Keratinocyte (primary cell): ENCODE results near the gene CCDC9.

ENCODE experiments used
- CTCF ChIP-seq, 3 experiments: IDR thresholded peaks in 1 of 3; conservative IDR thresholded peaks in 1 of 3; optimal IDR thresholded peaks in 1 of 3; 2 replicates in 2 of 3; 3 replicates in 1 of 3; pipeline versions ENCODE3 to v1.5.1; 2011; ENCODE audit warnings: low read length in 3 of 3, mild to moderate bottlenecking in 3 of 3, moderate library complexity in 2 of 3, control low read depth in 1 of 3, inconsistent platforms in 1 of 3; ENCODE audit not compliant: insufficient read depth in 2 of 3; ENCODE audit errors: extremely low read depth in 1 of 3
- EZH2 ChIP-seq: IDR thresholded peaks from one replicate; pipeline ENCODE4 v1.6.1; 2012; ENCODE audit warnings: inconsistent platforms, mild to moderate bottlenecking, low read length, moderate library complexity

- peak; percentile 64 to 89 (median 67) for TF ChIP-seq CTCF (optimal IDR thresholded peaks at IDR 0.05 in 1 of 3, IDR thresholded peaks at IDR 0.05 in 1 of 3, conservative IDR thresholded peaks at IDR 0.05 in 1 of 3; ENCODE audit: extremely low read depth in 1 of 3, insufficient read depth in 2 of 3, low read length in 3 of 3)
- no peak for TF ChIP-seq EZH2
Observed at GRCh38 chr19:47210689-47211316, 45.5 kb upstream of the CCDC9 start.
